Loucy (cell line): ENCODE measurements around the gene ERBIN.

ENCODE experiments used
- EZH2phosphoT487 ChIP-seq: fragments of 200-600 bp; IDR thresholded peaks from 2 replicates; pipeline ENCODE4 v1.6.1; 2018; ENCODE audit warnings: antibody characterized with exemption, mild to moderate bottlenecking, moderate library complexity, borderline replicate concordance
- TF ChIP-seq, protein P1 (sequence below): fragments of 200-600 bp; sonication (generic); conservative IDR thresholded peaks from 2 replicates; pipeline ENCODE4 v1.5.1; 2014; ENCODE audit warnings: mild to moderate bottlenecking, antibody characterized with exemption, low read length

DNA sequence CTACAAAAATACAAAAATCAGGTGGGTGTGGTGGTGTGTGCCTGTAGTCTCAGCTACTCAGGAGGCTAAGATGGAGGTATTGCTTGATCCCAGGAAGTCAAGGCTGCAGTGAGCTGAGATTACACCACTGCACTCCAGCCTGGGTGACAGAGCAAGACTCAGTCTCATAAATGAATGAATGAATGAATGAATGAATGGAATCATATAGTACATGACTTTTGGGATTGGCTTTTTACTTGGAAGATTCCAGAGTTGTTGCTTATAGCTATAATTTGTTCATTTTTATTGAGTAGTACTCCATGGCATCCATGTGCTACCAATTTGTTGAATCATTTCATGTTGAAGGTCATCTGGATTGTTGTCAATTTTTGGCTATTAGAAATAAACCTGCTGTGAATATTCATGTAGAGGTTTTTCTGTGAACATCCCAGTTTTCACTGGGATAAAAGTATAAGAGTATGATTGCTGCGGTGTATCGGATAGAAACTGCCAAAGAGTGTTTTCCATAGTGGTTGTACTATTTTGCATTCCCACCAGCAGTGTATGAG is 19.9 kb downstream of the ERBIN start:
- TF ChIP-seq, protein P1, sequence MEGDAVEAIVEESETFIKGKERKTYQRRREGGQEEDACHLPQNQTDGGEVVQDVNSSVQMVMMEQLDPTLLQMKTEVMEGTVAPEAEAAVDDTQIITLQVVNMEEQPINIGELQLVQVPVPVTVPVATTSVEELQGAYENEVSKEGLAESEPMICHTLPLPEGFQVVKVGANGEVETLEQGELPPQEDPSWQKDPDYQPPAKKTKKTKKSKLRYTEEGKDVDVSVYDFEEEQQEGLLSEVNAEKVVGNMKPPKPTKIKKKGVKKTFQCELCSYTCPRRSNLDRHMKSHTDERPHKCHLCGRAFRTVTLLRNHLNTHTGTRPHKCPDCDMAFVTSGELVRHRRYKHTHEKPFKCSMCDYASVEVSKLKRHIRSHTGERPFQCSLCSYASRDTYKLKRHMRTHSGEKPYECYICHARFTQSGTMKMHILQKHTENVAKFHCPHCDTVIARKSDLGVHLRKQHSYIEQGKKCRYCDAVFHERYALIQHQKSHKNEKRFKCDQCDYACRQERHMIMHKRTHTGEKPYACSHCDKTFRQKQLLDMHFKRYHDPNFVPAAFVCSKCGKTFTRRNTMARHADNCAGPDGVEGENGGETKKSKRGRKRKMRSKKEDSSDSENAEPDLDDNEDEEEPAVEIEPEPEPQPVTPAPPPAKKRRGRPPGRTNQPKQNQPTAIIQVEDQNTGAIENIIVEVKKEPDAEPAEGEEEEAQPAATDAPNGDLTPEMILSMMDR = no peak
- no peak for TF ChIP-seq EZH2phosphoT487
